BJ (cell line): ENCODE measurements around the gene LRBA. TPM values are rescaled to one million over a fixed set of nuclear protein-coding genes. Genes with fewer than 3 reads are reported as not detected.

Experiments used
- CTCF ChIA-PET: fragments of 350-600 bp; formaldehyde crosslinking; extraction: SDS; loops from one replicate; lab custom pipeline; 2021; ENCODE audit warnings: antibody characterized with exemption, inconsistent platforms; lab: Yijun Ruan, JAX
- POLR2A ChIA-PET: fragments of 300-600 bp; sonication (Branson Sonifier 250); formaldehyde crosslinking; extraction: SDS; loops from one replicate; lab custom pipeline; 2021; ENCODE audit warnings: antibody characterized with exemption; lab: Charles Lee
- DNase-seq: peaks from one replicate; pipeline ENCODE4 v3.0.0-alpha.2; 2011; ENCODE audit warnings: low read depth
- H3K27me3 ChIP-seq: 2 replicates; pipeline ENCODE4 v1.6.0; 2011; ENCODE audit warnings: low read length; ENCODE audit not compliant: control insufficient read depth, insufficient read depth
- H3K36me3 ChIP-seq: 2 replicates; pipeline ENCODE4 v1.5.1; 2011; ENCODE audit warnings: low read length; ENCODE audit not compliant: control insufficient read depth, insufficient read depth
- H3K4me3 ChIP-seq: 2 replicates; pipeline ENCODE4 v1.5.1; 2011; ENCODE audit warnings: low read depth, mild to moderate bottlenecking, control low read depth, low read length
- polyA plus RNA-seq: library from polyadenylated mRNA; depleted of rRNA; stranded (reverse); fragments of >200 nt; gene quantifications from 2 replicates; pipeline ENCODE4 v1.2.3, GENCODE V29; 2011
- TF ChIP-seq, protein P1 (sequence below): IDR thresholded peaks from 2 replicates; pipeline ENCODE4 v1.5.1; 2011; ENCODE audit warnings: low read depth, mild to moderate bottlenecking, control low read depth, inconsistent platforms, low read length, moderate library complexity; ENCODE audit not compliant: insufficient read depth

The LRBA gene
- polyA plus RNA-seq, 1 experiment = 8.2 TPM

DNA sequence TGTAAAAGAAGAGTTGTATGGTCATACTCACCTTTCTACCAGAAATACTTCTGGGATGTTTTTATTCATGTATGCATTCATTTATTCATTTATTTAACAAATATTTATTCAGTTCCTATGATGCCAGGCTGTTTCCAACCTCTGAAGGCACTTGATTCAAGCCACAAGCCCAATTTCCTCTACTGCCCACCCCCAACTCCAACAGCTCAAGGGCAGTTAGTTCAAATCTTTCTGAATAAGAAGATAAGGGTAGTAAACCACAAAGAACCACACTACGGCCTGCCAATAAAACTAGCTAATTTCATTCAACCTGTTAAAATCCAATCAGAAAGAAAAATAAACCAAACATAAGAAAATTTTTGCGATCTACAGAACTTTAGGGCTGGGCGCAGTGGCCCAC is 31.2 kb downstream of the LRBA start:
- CTCF ChIA-PET = interaction anchor here (1.5 kb wide), 1 partner anchor 13 kb away, joined by 4 read pairs; no protein-coding TSS in a partner anchor
- no peaks in the 10 kb centered on the region for H3K36me3 ChIP-seq
- POLR2A ChIA-PET = no interaction called here
- TF ChIP-seq, protein P1, sequence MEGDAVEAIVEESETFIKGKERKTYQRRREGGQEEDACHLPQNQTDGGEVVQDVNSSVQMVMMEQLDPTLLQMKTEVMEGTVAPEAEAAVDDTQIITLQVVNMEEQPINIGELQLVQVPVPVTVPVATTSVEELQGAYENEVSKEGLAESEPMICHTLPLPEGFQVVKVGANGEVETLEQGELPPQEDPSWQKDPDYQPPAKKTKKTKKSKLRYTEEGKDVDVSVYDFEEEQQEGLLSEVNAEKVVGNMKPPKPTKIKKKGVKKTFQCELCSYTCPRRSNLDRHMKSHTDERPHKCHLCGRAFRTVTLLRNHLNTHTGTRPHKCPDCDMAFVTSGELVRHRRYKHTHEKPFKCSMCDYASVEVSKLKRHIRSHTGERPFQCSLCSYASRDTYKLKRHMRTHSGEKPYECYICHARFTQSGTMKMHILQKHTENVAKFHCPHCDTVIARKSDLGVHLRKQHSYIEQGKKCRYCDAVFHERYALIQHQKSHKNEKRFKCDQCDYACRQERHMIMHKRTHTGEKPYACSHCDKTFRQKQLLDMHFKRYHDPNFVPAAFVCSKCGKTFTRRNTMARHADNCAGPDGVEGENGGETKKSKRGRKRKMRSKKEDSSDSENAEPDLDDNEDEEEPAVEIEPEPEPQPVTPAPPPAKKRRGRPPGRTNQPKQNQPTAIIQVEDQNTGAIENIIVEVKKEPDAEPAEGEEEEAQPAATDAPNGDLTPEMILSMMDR = no peak
- H3K27me3 ChIP-seq = no peaks in the 10 kb centered on the region
- no peak overlapping the region for H3K4me3 ChIP-seq
- no peak for DNase-seq

DNA sequence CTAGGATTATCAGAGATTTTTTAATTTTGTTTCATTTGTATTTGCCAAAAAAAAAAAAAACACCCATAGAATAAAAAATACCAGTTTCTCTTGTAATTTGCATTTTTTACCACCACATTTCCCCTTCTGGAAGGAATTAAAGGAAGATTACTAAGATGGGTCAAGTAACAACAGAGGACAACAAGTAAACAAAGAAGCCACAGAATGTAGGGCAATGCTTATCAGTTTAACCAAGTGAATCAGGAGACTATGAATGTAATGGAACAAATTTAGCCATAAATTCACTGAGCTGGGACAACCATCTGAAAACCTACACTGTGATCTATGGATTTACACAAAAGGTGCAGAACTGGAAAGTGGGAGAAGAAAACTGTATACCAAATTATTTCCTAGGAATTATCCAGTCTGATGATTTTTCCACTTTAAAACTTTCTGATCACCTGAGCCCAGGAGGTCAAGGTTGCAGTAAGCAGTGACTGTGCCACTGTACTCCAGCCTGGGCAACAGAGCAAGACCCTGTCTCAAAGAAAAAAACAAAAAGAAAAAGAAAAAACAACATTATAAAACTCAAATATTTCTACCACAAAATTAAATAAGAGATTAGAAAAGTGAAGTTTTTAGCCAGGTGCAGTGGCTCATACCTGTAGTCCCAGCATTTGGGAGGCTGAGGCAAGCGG is 32.4 kb downstream of the LRBA start:
- no peaks in the 10 kb centered on the region for H3K36me3 ChIP-seq
- TF ChIP-seq, protein P1 = no peak

GRCh38 chr4:150978738-150979575 is 36.1 kb downstream of the LRBA start:
- Histone ChIP-seq H3K4me3 (no peak overlapping the region), H3K36me3 (no peaks in the 10 kb centered on the region), H3K27me3 (no peaks in the 10 kb centered on the region)
- ChIA-PET CTCF (interaction anchor here (0.9 kb wide), 2 partner anchors 17 to 19 kb away, joined by 3 to 4 read pairs; no protein-coding TSS in a partner anchor), POLR2A (no interaction called here)
- TF ChIP-seq, protein P1 = no peak
- no peak for DNase-seq

More for the DNA sequence above, 32.4 kb downstream of the LRBA start:
- H3K27me3 ChIP-seq = no peaks in the 10 kb centered on the region
- no peak overlapping the region for H3K4me3 ChIP-seq
- ChIA-PET CTCF (interaction anchor here (1.5 kb wide), 1 partner anchor 12 kb away, joined by 4 read pairs; no protein-coding TSS in a partner anchor), POLR2A (no interaction called here)
- no peak for DNase-seq

- CTCF ChIA-PET = no interaction called here
Measured at GRCh38 chr4:150976478-150977118, 38.5 kb downstream of the LRBA start.

More at GRCh38 chr4:150976478-150977118, 38.5 kb downstream of the LRBA start:
- Histone ChIP-seq H3K36me3 (no peaks in the 10 kb centered on the region), H3K4me3 (no peak overlapping the region), H3K27me3 (no peaks in the 10 kb centered on the region)
- TF ChIP-seq, protein P1 = no peak
- no peak for DNase-seq
- POLR2A ChIA-PET = no interaction called here
